Spinal cord (tissue), 10 donors: ENCODE data around the gene PLK5. TPM values are rescaled to one million over a fixed set of nuclear protein-coding genes. Genes with fewer than 3 reads are reported as not detected.
"Not testable (repeated sequence)": the region's sequence is repeated elsewhere in the genome, so short reads cannot be mapped to it uniquely, and the experiment has no call there.

ENCODE experiments used
- DNase-seq, 6 donors: peaks; one replicate each; pipeline versions ENCODE4 v3.0.0 to v3.0.0-alpha.2; 2013 to 2015; ENCODE audit warnings: low spot score in 6 of 6, low read depth in 4 of 6
- H3K27ac ChIP-seq: one replicate; pipeline ENCODE4 v1.5.1; 2013; ENCODE audit warnings: low read depth, low read length, control low read depth
- H3K27me3 ChIP-seq: one replicate; pipeline ENCODE4 v1.6.1; 2013; ENCODE audit warnings: low read length; ENCODE audit not compliant: control insufficient read depth, insufficient read depth
- H3K36me3 ChIP-seq: one replicate; pipeline ENCODE4 v1.6.1; 2013; ENCODE audit warnings: low read length; ENCODE audit not compliant: control insufficient read depth, insufficient read depth
- H3K4me1 ChIP-seq: one replicate; pipeline ENCODE4 v1.6.1; 2013; ENCODE audit warnings: low read length; ENCODE audit not compliant: control insufficient read depth, insufficient read depth
- H3K4me3 ChIP-seq: one replicate; pipeline ENCODE4 v1.5.1; 2013; ENCODE audit warnings: low read depth, low read length, control low read depth
- H3K9me3 ChIP-seq: one replicate; pipeline ENCODE4 v1.6.1; 2013; ENCODE audit warnings: low read length; ENCODE audit not compliant: control insufficient read depth, insufficient read depth
- WGBS: methylation state at CpG from one replicate; pipeline ENCODE4 v1.1.5; 2013; ENCODE audit warnings: missing lambda C conversion rate; ENCODE audit not compliant: insufficient coverage; 5-methylcytosine and 5-hydroxymethylcytosine counted together
- polyA plus RNA-seq, 2 donors: library from polyadenylated mRNA; unstranded; fragments of 120-200 nt; gene quantifications; one replicate each; pipeline ENCODE4 v1.2.1, GENCODE V29; 2013; ENCODE audit not compliant: insufficient read length in 2 of 2
- total RNA-seq, 2 donors: library from RNA; depleted of rRNA in 1 of 2; stranded (reverse); fragments of 120-200 nt in 1 of 2; fragments of >200 nt in 1 of 2; gene quantifications; one replicate each; pipeline versions ENCODE4 v1.2.3 to v1.2.4, GENCODE V29; 2013 to 2014
- donor health status: healthy.

The PLK5 gene
- total and polyA plus RNA-seq, 4 donors, result 0.59 to 5.9 (median 2.4) TPM

DNA sequence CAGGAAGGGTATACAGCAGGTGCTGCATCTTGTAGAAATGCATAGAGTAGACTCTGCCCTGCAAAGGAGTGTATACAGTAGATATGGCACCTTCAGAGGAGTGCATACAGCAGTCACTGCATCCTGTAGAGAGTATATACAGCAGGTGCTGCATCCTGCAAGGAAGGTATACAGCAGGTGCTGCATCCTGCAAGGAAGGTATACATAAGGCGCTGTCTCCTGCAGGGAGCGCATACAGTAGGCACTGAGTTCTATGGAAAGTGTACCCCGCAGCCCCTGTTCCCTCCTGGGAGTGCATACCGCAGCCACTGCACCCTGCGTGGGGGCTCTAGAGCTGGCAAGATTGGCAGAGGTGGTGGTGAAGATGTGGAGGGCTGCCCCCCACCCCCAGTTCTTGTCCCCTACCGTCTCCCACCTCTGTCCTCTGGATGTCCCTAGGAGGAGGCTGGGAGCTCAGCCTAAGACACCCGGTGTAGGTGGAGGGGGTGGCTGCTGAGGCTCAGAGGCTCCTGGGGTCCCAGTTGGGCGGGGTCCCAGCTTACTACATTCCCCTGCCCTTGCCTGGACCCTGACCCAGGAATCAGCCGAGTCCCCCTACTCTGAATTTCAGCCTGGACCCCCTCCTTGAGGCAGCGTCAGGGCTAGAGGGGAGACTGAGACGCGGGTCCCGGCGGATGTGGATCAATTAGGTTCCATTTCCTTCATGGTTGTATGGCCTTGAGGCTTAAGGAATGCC, 8.7 kb upstream of the PLK5 start:
- peaks cover 2% of the 10 kb centered on the region for H3K36me3 ChIP-seq
- peaks cover 10% of the 10 kb centered on the region for H3K4me1 ChIP-seq
- H3K27me3 ChIP-seq, result peaks cover 43% of the 10 kb centered on the region
- no peak overlapping the region for H3K4me3 ChIP-seq
- H3K9me3 ChIP-seq, result no peaks in the 10 kb centered on the region
- H3K27ac ChIP-seq, result no peak overlapping the region
- no peak for DNase-seq
- WGBS, result 64% methylated on average over 7 of the region's 14 CpGs

DNA sequence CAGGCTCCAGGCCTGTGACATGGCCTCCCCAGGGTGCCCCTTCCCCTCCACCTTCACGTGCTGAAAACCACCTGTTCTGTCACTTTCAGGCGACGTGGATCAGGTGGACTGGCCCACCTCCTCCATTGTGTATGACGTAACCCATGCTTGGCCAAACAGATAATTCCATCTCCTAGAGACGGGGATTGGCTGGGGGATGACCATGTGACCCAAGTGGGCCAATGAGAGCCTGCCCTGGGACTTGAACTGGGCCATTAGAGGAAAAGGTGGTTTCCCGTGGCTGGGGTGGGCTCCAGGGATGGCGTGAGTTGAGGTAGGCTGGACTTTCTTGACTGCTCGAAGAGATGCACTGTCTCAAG, 7.5 kb upstream of the PLK5 start:
- WGBS, result 62% methylated on average over 7 of the region's 8 CpGs
- no peak overlapping the region for H3K4me3 ChIP-seq
- H3K4me1 ChIP-seq, result peaks cover 8% of the 10 kb centered on the region
- H3K27me3 ChIP-seq, result peaks cover 33% of the 10 kb centered on the region
- DNase-seq, result no peak
- H3K27ac ChIP-seq, result no peak overlapping the region
- no peaks in the 10 kb centered on the region for H3K9me3 ChIP-seq
- H3K36me3 ChIP-seq, result peaks cover 2% of the 10 kb centered on the region

DNA sequence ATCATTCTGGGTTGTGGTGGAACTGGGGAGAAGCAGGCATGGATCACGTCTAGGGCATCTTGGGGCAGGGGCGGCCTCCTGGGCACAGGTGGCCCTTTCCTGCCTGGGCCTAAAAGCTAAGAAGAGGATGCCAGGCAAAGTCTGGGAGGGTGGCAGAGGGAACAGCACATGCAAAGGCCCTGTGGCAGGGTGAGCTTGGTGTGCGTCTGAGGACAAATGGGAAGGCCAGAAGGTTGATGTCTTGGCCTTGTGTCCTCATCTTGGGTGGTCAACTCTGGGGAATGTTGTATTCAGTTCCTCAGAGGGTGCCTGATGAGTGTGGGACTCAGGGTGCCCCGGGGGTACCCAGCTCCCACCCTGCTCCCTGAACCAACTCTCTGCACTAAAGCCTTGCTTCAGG, 5.4 kb upstream of the PLK5 start:
- no peak overlapping the region for H3K4me3 ChIP-seq
- H3K27ac ChIP-seq, result no peak overlapping the region
- H3K27me3 ChIP-seq, result peaks cover 22% of the 10 kb centered on the region
- 89% methylated on average over 3 of the region's 4 CpGs for WGBS
- no peaks in the 10 kb centered on the region for H3K9me3 ChIP-seq
- H3K4me1 ChIP-seq, result peaks cover 22% of the 10 kb centered on the region
- DNase-seq, result no peak
- H3K36me3 ChIP-seq, result no peaks in the 10 kb centered on the region

DNA sequence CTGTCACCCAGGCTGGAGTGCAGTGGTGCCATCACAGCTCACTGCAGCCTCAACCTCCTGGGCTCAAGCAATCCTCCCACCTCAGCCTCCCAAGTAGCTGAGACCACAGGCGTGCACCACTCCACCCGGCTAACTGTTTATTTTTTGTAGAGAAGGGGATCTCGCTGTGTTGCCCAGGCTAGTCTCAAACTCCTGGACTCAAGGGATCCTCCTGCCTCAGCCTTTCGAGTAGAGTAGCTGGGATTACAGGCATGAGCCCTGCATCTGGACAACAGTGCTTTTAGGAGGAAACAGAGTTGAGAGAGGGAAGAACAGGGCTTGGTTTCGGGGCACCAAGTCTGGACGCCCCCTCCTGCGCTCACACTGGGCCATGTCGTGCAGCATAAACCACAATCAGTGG, 4.1 kb upstream of the PLK5 start:
- H3K27ac ChIP-seq, H3K36me3 ChIP-seq, DNase-seq, H3K4me3 ChIP-seq, H3K9me3 ChIP-seq: not testable (repeated sequence)
- Histone ChIP-seq H3K27me3 (peaks cover 17% of the 10 kb centered on the region), H3K4me1 (peaks cover 23% of the 10 kb centered on the region)
- WGBS, result 78% methylated on average over 8 of the region's 8 CpGs

DNA sequence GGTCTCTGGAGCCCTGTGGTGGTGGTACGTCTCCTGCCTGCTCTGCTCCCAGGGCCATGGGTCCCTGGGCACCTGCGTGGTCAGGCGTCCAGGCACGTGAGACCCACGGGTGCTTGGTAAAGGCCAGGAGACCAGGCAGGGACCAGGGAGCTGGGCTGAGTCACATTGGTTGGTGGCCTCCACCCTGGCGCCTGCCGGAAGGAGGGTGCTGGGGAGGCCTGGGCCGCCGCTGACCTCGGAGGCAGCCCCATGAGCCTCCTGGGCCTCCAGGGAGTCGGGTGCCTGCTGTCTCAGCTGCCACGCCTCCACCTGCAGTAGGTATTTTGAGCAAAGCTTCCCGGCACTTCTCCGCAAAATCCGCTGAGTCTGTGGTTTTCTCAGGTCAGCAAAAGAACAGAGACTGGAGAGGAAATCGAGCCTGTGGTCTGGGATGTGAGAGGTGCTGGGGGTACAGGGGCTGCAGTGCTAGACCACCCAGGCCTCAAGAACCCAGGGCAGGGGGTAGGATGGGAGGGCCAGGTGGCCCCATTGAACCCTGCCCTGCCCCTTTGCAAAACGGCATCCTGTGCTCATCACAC, 3.6 kb upstream of the PLK5 start:
- H3K9me3 ChIP-seq, result no peaks in the 10 kb centered on the region
- peaks cover 18% of the 10 kb centered on the region for H3K27me3 ChIP-seq
- no peak overlapping the region for H3K4me3 ChIP-seq
- H3K4me1 ChIP-seq, result peaks cover 27% of the 10 kb centered on the region
- WGBS, result 85% methylated on average over 16 of the region's 17 CpGs
- no peak for DNase-seq
- H3K36me3 ChIP-seq, result peaks cover 2% of the 10 kb centered on the region
- no peak overlapping the region for H3K27ac ChIP-seq

DNA sequence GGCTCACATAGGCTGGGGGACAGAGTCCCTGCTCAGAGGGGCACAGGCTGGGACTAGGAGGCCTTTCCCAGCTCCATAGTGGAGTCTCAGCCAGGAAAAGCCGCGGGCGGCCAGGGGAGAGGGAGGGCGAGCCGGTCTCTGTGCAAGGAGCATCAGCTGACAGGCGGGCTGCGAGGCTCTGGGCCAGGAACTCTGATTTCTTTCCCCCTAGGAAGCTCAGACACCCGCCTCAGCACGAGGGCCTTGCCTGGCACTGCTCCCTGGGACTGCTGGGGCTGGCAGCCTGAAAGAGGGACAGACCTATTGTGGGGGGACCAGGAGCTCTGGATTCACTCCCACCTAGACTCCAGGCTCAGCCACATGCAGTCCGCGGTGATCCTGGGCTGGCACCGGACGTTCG, 2.2 kb upstream of the PLK5 start:
- Histone ChIP-seq H3K27ac (peak overlapping the region; percentile 60), H3K9me3 (no peaks in the 10 kb centered on the region), H3K36me3 (peaks cover 14% of the 10 kb centered on the region), H3K4me1 (peaks cover 29% of the 10 kb centered on the region), H3K4me3 (no peak overlapping the region), H3K27me3 (peaks cover 20% of the 10 kb centered on the region)
- WGBS, result 20% methylated on average over 14 of the region's 14 CpGs
- DNase-seq, result peak in 3 of 6 donors; percentile 48 to 82 (median 70)

DNA sequence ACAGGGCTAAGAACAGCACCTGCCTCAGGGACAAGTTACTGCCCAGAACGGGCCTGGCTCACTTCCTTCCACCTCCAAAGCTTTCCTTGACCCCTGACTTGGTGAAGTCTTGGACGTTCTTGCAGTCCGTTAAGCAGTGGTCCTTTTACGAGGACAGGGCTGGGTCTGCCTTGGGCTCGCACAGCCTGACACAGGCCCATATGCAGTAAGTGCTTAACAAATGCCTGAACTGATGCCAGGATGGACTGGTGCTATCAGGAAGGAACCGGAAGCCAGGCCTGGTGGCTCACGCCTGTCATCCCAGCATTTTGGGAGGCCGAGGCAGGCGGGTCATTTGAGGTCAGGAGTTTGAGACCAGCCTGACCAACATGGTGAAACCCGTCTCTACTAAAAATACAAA, 1.8 kb upstream of the PLK5 start:
- H3K4me3 ChIP-seq, result no peak overlapping the region
- H3K36me3 ChIP-seq, result peaks cover 17% of the 10 kb centered on the region
- WGBS, result 55% methylated on average over 8 of the region's 10 CpGs
- H3K4me1 ChIP-seq, result peaks cover 29% of the 10 kb centered on the region
- peaks cover 20% of the 10 kb centered on the region for H3K27me3 ChIP-seq
- H3K27ac ChIP-seq, result peak overlapping the region; percentile 60
- DNase-seq, result no peak
- H3K9me3 ChIP-seq, result no peaks in the 10 kb centered on the region

DNA sequence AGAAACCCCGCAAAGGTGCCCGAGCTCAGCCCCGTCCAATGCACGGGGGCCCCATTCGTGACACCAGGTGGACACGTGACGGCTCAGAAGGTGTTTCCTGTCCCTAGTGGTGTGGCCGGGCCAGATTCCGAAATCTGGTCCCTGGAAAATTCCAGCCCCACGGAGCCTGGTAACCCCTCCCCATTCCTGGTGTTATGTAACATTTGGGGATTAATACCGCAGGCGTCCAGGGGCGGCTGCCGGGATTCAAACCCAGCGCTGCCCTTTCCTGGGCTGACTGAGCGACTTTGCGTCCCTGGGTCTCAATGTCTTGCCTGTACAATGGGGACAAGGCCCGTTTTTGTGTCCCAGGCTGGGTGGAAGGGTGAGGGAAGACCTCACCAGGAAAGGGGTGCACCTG, 1.0 kb upstream of the PLK5 start:
- Histone ChIP-seq H3K9me3 (no peaks in the 10 kb centered on the region), H3K4me1 (peaks cover 29% of the 10 kb centered on the region), H3K4me3 (no peak overlapping the region), H3K36me3 (peaks cover 20% of the 10 kb centered on the region), H3K27me3 (peaks cover 20% of the 10 kb centered on the region), H3K27ac (no peak overlapping the region)
- no peak for DNase-seq
- WGBS, result 81% methylated on average over 17 of the region's 18 CpGs

DNA sequence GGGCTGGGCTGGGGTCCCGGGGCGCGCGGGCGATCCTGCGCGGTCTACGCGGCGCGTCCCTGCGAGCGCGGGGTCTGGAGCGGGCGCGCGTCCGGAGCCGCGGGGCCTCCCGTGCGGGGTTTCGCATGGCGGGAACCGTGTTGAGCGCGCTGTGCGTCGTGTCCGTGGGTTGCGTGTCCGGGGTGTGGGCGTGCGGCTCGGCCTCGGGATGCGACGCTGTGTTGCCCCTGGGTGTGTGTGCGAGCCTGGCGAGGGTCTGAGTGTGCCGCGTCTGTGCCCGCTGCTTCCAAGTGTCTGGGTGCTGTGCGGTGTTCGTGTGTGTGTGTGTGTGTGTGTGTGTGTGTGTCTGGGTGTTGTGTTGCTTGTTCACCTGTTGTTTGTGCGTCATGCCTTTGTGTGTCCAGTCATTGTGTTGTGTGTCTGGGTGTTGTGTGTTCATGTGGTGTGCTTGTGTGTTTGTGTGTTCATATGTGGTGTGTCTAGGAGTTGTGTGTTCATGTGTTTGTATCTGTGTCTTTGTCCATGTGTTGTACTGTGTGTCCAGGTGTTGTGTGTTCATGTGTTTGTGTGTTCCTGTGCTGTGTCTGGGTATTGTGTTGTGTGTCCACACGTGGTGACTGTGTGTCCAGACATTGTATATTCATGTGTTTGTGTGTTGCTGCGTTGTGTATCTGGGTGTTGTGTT, 552 bp downstream of the PLK5 start:
- Histone ChIP-seq H3K36me3 (peaks cover 33% of the 10 kb centered on the region), H3K4me3 (no peak overlapping the region), H3K4me1 (peaks cover 29% of the 10 kb centered on the region), H3K9me3 (no peaks in the 10 kb centered on the region), H3K27ac (no peak overlapping the region), H3K27me3 (peaks cover 20% of the 10 kb centered on the region)
- WGBS, result 10% methylated on average over 49 of the region's 49 CpGs
- DNase-seq, result peak in 1 of 6 donors; percentile 45

DNA sequence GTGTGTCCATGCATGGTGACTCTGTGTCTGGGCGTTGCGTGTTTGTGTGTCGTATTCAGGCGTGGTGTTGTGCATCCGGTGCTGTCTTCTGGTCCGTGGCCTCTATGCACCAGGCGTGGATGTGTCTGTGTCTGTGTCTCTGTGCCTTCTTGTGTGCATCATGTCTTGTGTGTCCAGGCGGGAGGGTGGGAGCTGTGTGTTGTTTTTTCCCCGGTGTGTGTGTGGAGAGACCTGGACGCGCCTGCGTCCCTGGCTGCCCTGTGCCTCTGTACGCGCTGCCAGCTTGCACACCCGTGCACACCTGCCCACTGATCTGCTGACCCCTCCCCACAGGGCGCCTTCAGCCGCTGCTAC, 1.1 kb downstream of the PLK5 start:
- Histone ChIP-seq H3K27me3 (peaks cover 20% of the 10 kb centered on the region), H3K9me3 (no peaks in the 10 kb centered on the region), H3K36me3 (peaks cover 38% of the 10 kb centered on the region), H3K27ac (no peak overlapping the region), H3K4me3 (no peak overlapping the region), H3K4me1 (peaks cover 29% of the 10 kb centered on the region)
- DNase-seq, result no peak
- WGBS, result 71% methylated on average over 16 of the region's 17 CpGs
